Measurements from ENCODE around the gene NRCAM. TPM values are rescaled to one million over a fixed set of nuclear protein-coding genes. Genes with fewer than 3 reads are reported as not detected.

The NRCAM gene
- total RNA-seq, 1 donor from 2014 or later, result 0.26 TPM

DNA sequence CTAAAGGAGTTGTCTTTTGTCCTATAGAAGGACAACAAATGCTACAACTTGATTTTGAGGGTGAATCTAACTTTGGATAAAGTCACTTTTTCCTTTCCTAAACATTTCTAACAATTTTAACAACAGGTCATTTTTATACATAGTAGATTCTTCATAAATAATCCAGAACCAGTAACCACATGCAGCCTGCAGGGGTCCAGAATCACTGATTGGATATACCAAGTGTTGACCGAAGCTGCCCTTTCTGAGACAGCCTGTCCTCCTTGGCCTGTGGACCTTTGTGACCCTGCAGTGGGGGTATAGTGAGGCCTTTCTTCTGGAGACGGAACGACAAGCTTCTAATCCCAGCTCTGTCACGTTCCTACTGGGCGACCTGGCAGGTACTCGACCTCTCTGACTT, 291.3 kb downstream of the NRCAM start:
- FAIRE-seq (no peak), DNase-seq (ENCODE audit: low read depth) (no peak)
- H3K36me3 ChIP-seq (ENCODE audit: control insufficient read depth, insufficient read depth, low read length), result no peaks in the 10 kb centered on the region
- H3K27me3 ChIP-seq (ENCODE audit: control insufficient read depth, insufficient read depth, low read length), result peaks cover 1% of the 10 kb centered on the region
- no peak for TF ChIP-seq CTCF (IDR thresholded peaks at IDR 0.05; ENCODE audit: insufficient read depth, low read length, severe bottlenecking)
- no peak overlapping the region for H3K4me3 ChIP-seq (ENCODE audit: low read depth, low read length)

GRCh38 chr7:108164342-108164741, 291.9 kb downstream of the NRCAM start:
- TF ChIP-seq CTCF (IDR thresholded peaks at IDR 0.05; ENCODE audit: insufficient read depth, low read length, severe bottlenecking), result no peak
- Histone ChIP-seq H3K4me3 (ENCODE audit: low read depth, low read length) (no peak overlapping the region), H3K27me3 (ENCODE audit: control insufficient read depth, insufficient read depth, low read length) (peaks cover 1% of the 10 kb centered on the region), H3K36me3 (ENCODE audit: control insufficient read depth, insufficient read depth, low read length) (no peaks in the 10 kb centered on the region)
- no peak for FAIRE-seq
- DNase-seq (ENCODE audit: low read depth), result no peak

DNA sequence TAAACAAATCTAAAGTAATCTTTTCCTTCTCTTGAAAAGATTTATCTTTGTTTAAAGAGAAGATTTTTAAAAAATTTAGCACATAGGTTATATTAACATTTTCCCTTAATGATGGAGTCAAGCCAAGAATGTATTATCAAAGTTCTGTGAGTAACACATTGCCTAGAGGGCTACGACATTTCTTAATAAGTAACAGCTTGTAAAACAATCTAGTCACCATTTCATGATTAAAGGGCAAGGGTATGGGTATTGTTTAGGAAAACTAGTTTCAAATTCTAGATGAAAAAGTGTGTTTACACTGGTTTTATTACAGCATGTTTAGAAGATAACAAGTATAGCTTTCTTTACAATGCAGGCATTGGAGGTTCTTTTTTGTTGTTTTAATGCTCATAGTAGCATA, 297.5 kb downstream of the NRCAM start:
- peak; percentile 79 for DNase-seq (ENCODE audit: low read depth)
- Histone ChIP-seq H3K36me3 (ENCODE audit: control insufficient read depth, insufficient read depth, low read length) (no peaks in the 10 kb centered on the region), H3K27me3 (ENCODE audit: control insufficient read depth, insufficient read depth, low read length) (no peaks in the 10 kb centered on the region), H3K4me3 (ENCODE audit: low read depth, low read length) (no peak overlapping the region)
- no peak for FAIRE-seq
- TF ChIP-seq CTCF (IDR thresholded peaks at IDR 0.05; ENCODE audit: insufficient read depth, low read length, severe bottlenecking), result no peak

DNA sequence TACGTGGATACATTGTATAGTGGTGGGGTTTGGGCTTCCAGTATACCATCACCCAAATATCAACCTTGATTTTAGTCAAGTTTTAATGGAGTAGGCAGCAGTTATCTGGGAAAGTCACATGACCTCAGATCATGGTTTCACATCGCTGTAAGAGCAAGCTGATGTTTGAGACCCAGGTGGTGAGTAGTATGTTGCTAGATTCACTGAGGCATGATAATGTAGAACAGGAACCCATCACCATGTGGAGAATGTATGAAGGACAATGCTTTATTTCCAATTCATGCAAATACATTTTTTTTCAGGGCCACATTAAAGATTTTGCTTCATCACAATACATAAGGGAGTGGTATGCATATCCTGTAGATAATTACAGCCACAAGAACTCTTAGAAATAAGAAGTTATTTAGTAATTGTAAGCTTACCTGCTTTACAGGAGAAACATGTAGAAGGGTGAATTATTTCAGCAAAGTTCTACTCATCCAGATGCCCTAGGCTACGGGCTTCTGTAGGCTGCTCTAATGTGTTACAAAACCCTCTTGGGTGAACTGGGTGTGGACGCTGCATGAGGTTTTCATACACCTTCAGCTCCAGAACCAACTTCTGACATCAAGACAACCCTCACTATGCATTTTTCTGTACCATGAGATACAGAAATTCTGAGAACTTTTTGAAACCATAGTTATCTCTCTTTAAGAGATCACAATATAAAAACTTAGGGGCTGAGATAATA, 298.5 kb downstream of the NRCAM start:
- no peaks in the 10 kb centered on the region for H3K36me3 ChIP-seq (ENCODE audit: control insufficient read depth, insufficient read depth, low read length)
- TF ChIP-seq CTCF (IDR thresholded peaks at IDR 0.05; ENCODE audit: insufficient read depth, low read length, severe bottlenecking), result no peak
- no peaks in the 10 kb centered on the region for H3K27me3 ChIP-seq (ENCODE audit: control insufficient read depth, insufficient read depth, low read length)
- FAIRE-seq, result no peak
- no peak overlapping the region for H3K4me3 ChIP-seq (ENCODE audit: low read depth, low read length)
- peak; percentile 39 for DNase-seq (ENCODE audit: low read depth)

DNA sequence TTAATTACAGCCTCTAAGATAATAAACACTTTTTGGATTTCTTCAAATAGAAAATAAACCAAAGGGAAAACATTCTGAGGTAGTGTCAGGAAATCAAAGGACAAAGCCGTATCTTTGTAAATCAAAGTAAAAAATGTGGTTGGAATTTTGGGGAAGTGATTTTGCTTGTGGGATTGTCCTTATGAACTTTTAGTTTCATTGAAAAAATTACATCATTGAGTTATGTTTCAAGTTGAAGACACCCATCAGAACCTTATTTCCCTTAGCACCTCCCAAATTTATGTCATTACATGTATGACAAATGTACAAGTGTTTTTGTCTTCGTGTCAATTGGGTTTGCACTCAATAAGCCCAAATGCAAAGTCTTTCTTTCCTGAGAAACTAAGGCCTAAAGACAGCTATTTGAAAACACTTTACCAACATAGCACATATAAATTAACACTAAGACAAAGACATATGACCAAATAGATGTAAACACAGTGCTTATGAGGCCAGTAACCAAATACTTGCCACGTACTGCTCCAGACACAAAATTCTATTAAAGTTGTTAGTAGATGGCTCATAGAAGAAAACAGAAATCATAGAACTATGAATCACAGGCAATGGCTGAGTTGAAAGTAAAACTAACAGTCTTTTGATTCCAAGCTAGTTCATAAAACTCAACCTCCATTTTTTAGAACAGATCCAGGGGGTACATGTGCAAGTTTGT, 299.2 kb downstream of the NRCAM start:
- Histone ChIP-seq H3K36me3 (ENCODE audit: control insufficient read depth, insufficient read depth, low read length) (no peaks in the 10 kb centered on the region), H3K4me3 (ENCODE audit: low read depth, low read length) (no peak overlapping the region), H3K27me3 (ENCODE audit: control insufficient read depth, insufficient read depth, low read length) (no peaks in the 10 kb centered on the region)
- FAIRE-seq (no peak), DNase-seq (ENCODE audit: low read depth) (peak; percentile 10)
- no peak for TF ChIP-seq CTCF (IDR thresholded peaks at IDR 0.05; ENCODE audit: insufficient read depth, low read length, severe bottlenecking)
